Measurements from ENCODE around the gene PGBD4. TPM values are rescaled to one million over a fixed set of nuclear protein-coding genes. Genes with fewer than 3 reads are reported as not detected.

The PGBD4 gene
- total and polyA plus RNA-seq, 2 of the 13 experiments (the other 11 are each of a cell fraction or from before 2014, with no cell fraction given): 1.4 to 1.7 TPM

GRCh38 chr15:34054081-34054707, 47.7 kb upstream of the PGBD4 start:
- ChIA-PET CTCF (ENCODE audit: low intra/inter-chr PET ratio, low total read pairs) (no interaction called here), POLR2A (no interaction called here)
- Histone ChIP-seq H3K36me3 (replicated peaks in 1 of 2; ENCODE audit: control insufficient read depth in 1 of 2, insufficient read depth in 2 of 2, low read length in 2 of 2) (no peaks in the 10 kb centered on the region), H3K4me2 (ENCODE audit: low read depth, low read length) (no peak overlapping the region), H3K9me3 (ENCODE audit: low read length) (peaks cover 15% of the 10 kb centered on the region; the same call in 1 of the 2 replicates), H3K79me2 (ENCODE audit: insufficient read depth, low read length) (no peaks in the 10 kb centered on the region), H3K9ac (ENCODE audit: insufficient read depth, low read depth, low read length) (no peak overlapping the region), H3K4me1 (ENCODE audit: insufficient read depth, low read length) (peaks cover 8% of the 10 kb centered on the region; the same call in 1 of the 2 replicates), H3K27me3 (ENCODE audit: control insufficient read depth in 1 of 2, insufficient read depth in 2 of 2, low read length in 2 of 2) (no peaks in the 10 kb centered on the region), H4K20me1 (ENCODE audit: insufficient read depth, low read length) (no peaks in the 10 kb centered on the region), H3K27ac (ENCODE audit: extremely low read length, insufficient read depth, low read length) (no peak overlapping the region), H2AFZ (ENCODE audit: low read length) (no peak overlapping the region), H3K4me3 (replicated peaks in 1 of 3; ENCODE audit: insufficient read depth in 1 of 3, low read depth in 2 of 3, low read length in 3 of 3) (no peak overlapping the region)
- 44% methylated on average over 3 of the region's 3 CpGs for WGBS (ENCODE audit: low lambda C conversion rate)
- intact Hi-C loops (cut with micrococcal nuclease; ENCODE audit: unreplicated experiment) (no loop called here), in situ Hi-C loops (cut with HindIII; ENCODE audit: extremely low pct_ligation_motif_present, low pct_unique_long_range_greater_than_20kb) (loop anchor here (25.0 kb wide), 2 partner anchors 308 to 533 kb away; partner anchors contain the start of genes GOLGA8B and LPCAT4)
- DNase-seq (ENCODE audit: low spot score) (no peak), ATAC-seq (no peak), FAIRE-seq (no peak)
- no TSS peak for BruUV-seq (replicated peaks)
- TF ChIP-seq ATF3 (CRISPR knock-in tag; IDR thresholded peaks at IDR 0.05): no peak
- TF ChIP-seq TBX2 (CRISPR knock-in tag; IDR thresholded peaks at IDR 0.05; ENCODE audit: borderline replicate concordance): no peak
- no peak for TF ChIP-seq ZMAT5 (CRISPR knock-in tag; IDR thresholded peaks at IDR 0.05; ENCODE audit: borderline replicate concordance, low read depth)
- TF ChIP-seq ZNF136 (CRISPR knock-in tag; IDR thresholded peaks at IDR 0.05; ENCODE audit: low read depth): no peak
- no peak for TF ChIP-seq ZKSCAN5 (CRISPR knock-in tag; IDR thresholded peaks at IDR 0.05)
- TF ChIP-seq NBN (conservative IDR thresholded peaks at IDR 0.05): no peak
- no peak for TF ChIP-seq ZIK1 (CRISPR knock-in tag; IDR thresholded peaks at IDR 0.05; ENCODE audit: borderline replicate concordance, low read depth)
- no peak for TF ChIP-seq ZNF343 (CRISPR knock-in tag; IDR thresholded peaks at IDR 0.05)
- no peak for TF ChIP-seq HNRNPH1 (optimal IDR thresholded peaks at IDR 0.05; ENCODE audit: low read depth, low read length)
- no peak for TF ChIP-seq NR2C2 (CRISPR knock-in tag; IDR thresholded peaks at IDR 0.05; ENCODE audit: borderline replicate concordance)
- no peak for TF ChIP-seq ZNF333 (CRISPR knock-in tag; IDR thresholded peaks at IDR 0.05; ENCODE audit: borderline replicate concordance)
- TF ChIP-seq, protein P1, sequence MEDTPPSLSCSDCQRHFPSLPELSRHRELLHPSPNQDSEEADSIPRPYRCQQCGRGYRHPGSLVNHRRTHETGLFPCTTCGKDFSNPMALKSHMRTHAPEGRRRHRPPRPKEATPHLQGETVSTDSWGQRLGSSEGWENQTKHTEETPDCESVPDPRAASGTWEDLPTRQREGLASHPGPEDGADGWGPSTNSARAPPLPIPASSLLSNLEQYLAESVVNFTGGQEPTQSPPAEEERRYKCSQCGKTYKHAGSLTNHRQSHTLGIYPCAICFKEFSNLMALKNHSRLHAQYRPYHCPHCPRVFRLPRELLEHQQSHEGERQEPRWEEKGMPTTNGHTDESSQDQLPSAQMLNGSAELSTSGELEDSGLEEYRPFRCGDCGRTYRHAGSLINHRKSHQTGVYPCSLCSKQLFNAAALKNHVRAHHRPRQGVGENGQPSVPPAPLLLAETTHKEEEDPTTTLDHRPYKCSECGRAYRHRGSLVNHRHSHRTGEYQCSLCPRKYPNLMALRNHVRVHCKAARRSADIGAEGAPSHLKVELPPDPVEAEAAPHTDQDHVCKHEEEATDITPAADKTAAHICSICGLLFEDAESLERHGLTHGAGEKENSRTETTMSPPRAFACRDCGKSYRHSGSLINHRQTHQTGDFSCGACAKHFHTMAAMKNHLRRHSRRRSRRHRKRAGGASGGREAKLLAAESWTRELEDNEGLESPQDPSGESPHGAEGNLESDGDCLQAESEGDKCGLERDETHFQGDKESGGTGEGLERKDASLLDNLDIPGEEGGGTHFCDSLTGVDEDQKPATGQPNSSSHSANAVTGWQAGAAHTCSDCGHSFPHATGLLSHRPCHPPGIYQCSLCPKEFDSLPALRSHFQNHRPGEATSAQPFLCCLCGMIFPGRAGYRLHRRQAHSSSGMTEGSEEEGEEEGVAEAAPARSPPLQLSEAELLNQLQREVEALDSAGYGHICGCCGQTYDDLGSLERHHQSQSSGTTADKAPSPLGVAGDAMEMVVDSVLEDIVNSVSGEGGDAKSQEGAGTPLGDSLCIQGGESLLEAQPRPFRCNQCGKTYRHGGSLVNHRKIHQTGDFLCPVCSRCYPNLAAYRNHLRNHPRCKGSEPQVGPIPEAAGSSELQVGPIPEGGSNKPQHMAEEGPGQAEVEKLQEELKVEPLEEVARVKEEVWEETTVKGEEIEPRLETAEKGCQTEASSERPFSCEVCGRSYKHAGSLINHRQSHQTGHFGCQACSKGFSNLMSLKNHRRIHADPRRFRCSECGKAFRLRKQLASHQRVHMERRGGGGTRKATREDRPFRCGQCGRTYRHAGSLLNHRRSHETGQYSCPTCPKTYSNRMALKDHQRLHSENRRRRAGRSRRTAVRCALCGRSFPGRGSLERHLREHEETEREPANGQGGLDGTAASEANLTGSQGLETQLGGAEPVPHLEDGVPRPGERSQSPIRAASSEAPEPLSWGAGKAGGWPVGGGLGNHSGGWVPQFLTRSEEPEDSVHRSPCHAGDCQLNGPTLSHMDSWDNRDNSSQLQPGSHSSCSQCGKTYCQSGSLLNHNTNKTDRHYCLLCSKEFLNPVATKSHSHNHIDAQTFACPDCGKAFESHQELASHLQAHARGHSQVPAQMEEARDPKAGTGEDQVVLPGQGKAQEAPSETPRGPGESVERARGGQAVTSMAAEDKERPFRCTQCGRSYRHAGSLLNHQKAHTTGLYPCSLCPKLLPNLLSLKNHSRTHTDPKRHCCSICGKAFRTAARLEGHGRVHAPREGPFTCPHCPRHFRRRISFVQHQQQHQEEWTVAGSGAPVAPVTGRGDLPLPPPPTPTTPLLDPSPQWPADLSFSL (CRISPR knock-in tag; IDR thresholded peaks at IDR 0.05): no peak
- TF ChIP-seq ZNF224 (CRISPR knock-in tag; IDR thresholded peaks at IDR 0.05): no peak
- no peak for TF ChIP-seq HOXD1 (CRISPR knock-in tag; IDR thresholded peaks at IDR 0.05)
- TF ChIP-seq NFIB (CRISPR knock-in tag; IDR thresholded peaks at IDR 0.05; ENCODE audit: borderline replicate concordance): no peak
- TF ChIP-seq MAX (IDR thresholded peaks at IDR 0.05): no peak
- TF ChIP-seq SUZ12 (IDR thresholded peaks at IDR 0.05; ENCODE audit: low read depth, low read length): no peak

Measured in HepG2 (cell line).